Kidney (tissue), 14 donors: ENCODE measurements around the gene CAMK1D. TPM values are rescaled to one million over a fixed set of nuclear protein-coding genes. Genes with fewer than 3 reads are reported as not detected.

ENCODE experiments used
- DNase-seq, 5 donors: peaks; one replicate each; pipeline ENCODE4 v3.0.0-alpha.2; 2013 to 2020
- FAIRE-seq: peaks from 2 replicates; lab custom pipeline; 2012; peaks lifted over from hg19 to GRCh38; lab: Jason Lieb, UNC
- H3K27ac ChIP-seq, 2 donors: one replicate each; pipeline ENCODE4 v1.7.0; 2013; ENCODE audit warnings: low read depth in 2 of 2, low read length in 2 of 2, inconsistent platforms in 1 of 2
- H3K27me3 ChIP-seq: one replicate; pipeline ENCODE4 v1.7.1; 2013; ENCODE audit warnings: low read length, inconsistent platforms; ENCODE audit not compliant: control insufficient read depth, insufficient read depth
- H3K36me3 ChIP-seq, 3 donors: one replicate each; pipeline versions ENCODE4 v1.7.0 to v1.7.1; 2013; ENCODE audit warnings: low read length in 3 of 3, control low read depth in 1 of 3, inconsistent platforms in 1 of 3; ENCODE audit not compliant: insufficient read depth in 3 of 3, control insufficient read depth in 2 of 3
- H3K4me1 ChIP-seq, 3 donors: one replicate each; pipeline versions ENCODE4 v1.7.0 to v1.7.1; 2013; ENCODE audit warnings: low read length in 3 of 3, inconsistent platforms in 1 of 3, low read depth in 1 of 3; ENCODE audit not compliant: control insufficient read depth in 2 of 3, insufficient read depth in 2 of 3
- H3K4me3 ChIP-seq, 3 donors: one replicate each; pipeline versions ENCODE4 v1.7.0 to v1.8.1; 2013; ENCODE audit warnings: low read length in 3 of 3, control low read depth in 1 of 3, inconsistent platforms in 1 of 3
- H3K9ac ChIP-seq, 3 donors: one replicate each; pipeline versions ENCODE4 v1.7.0 to v1.7.1; 2013; ENCODE audit warnings: low read length in 3 of 3, control low read depth in 1 of 3, inconsistent platforms in 1 of 3
- H3K9me3 ChIP-seq, 3 donors: one replicate each; pipeline versions ENCODE4 v1.7.0 to v1.7.1; 2013; ENCODE audit warnings: low read length in 3 of 3, control low read depth in 1 of 3, inconsistent platforms in 1 of 3; ENCODE audit not compliant: control insufficient read depth in 2 of 3, insufficient read depth in 1 of 3
- intact Hi-C: fragments of 100-400 bp; cut with DNase I; formaldehyde crosslinking; loops from one replicate; pipeline ENCODE4 v1.11.1; 2022
- polyA plus RNA-seq: library from polyadenylated mRNA; stranded (reverse); fragments of 350-450 nt; fragmentation: Illumina TruSeq; extraction: RNeasy Lipid Tissue Mini Kit (QIAGEN cat#74804); gene quantifications from one replicate; pipeline ENCODE4 v1.2.3, GENCODE V29; 2014; ENCODE audit warnings: low read depth, low replicate concordance; ENCODE audit not compliant: insufficient read depth
- total RNA-seq: library from RNA; stranded (reverse); fragmentation: NEBNext Ultra II Directional; extraction: Animal tissue kit (Norgen Biotek cat#: 25700); gene quantifications from one replicate; pipeline ENCODE4 v1.2.1, GENCODE V29; 2021
- TF ChIP-seq, protein P1 (sequence below): IDR thresholded peaks from 3 replicates; pipeline ENCODE4 v1.5.1; 2012; ENCODE audit warnings: mild to moderate bottlenecking, moderate library complexity, borderline replicate concordance; ENCODE audit not compliant: insufficient read depth; ENCODE audit errors: extremely low read depth
- donor health status: control.
- donor health status: control.
- donor health status: control.
- donor health status: control.
- donor health status: control.
- donor health status: DM: yes; HTN: yes; CAD: no.
- donor health status: Normal renal cell carcinoma (clear cell type).

Gene CAMK1D
- total and polyA plus RNA-seq, 2 donors from 2014 or later: 1.1 to 13.7 TPM

DNA sequence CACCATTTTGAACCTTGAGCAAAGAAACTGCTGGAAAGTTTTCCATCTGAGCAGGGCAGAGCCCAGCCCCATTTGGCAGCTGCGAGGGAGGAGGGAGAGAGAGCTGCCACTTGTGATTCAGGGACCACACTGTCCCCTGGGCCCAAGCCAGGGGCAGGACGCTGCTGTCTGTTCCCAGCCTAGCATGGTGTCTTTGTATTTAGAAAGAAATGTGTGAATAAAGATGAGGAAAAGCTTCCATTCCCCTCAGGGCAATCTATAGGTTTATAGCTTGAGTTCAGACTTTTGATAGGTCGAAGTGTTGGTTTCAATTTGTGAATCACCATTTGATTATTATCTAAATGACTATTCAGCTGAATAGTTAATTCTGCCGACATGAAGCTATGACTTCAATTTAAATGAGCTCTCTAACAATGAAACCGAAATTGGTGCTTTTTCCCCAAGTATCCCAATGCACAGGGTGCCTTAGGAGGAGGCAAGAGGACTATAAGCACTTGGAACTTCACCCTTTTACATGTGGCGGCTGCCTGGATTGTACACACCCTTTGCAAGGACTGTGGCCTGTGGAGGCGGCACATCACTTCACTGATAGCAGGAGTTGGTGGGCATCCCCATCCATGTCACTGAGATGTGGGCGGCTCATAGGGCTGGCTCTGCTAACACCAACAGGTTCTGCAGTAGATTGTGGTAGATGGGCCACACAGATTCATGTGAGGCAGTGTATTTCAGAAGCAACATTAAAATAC is 428.7 kb downstream of the CAMK1D start:
- intact Hi-C loops: no loop called here
- Histone ChIP-seq H3K27me3 (no peaks in the 10 kb centered on the region), H3K4me1 (peaks cover 0 to 2% (median 0%) of the 10 kb centered on the region in 3 donors), H3K9ac (no peak overlapping the region), H3K36me3 (no peaks in the 10 kb centered on the region), H3K9me3 (no peaks in the 10 kb centered on the region), H3K27ac (no peak overlapping the region), H3K4me3 (no peak overlapping the region)
- DNase-seq (no peak), FAIRE-seq (no peak)
- TF ChIP-seq, protein P1, sequence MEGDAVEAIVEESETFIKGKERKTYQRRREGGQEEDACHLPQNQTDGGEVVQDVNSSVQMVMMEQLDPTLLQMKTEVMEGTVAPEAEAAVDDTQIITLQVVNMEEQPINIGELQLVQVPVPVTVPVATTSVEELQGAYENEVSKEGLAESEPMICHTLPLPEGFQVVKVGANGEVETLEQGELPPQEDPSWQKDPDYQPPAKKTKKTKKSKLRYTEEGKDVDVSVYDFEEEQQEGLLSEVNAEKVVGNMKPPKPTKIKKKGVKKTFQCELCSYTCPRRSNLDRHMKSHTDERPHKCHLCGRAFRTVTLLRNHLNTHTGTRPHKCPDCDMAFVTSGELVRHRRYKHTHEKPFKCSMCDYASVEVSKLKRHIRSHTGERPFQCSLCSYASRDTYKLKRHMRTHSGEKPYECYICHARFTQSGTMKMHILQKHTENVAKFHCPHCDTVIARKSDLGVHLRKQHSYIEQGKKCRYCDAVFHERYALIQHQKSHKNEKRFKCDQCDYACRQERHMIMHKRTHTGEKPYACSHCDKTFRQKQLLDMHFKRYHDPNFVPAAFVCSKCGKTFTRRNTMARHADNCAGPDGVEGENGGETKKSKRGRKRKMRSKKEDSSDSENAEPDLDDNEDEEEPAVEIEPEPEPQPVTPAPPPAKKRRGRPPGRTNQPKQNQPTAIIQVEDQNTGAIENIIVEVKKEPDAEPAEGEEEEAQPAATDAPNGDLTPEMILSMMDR: no peak

GRCh38 chr10:12780634-12781601 is 431.6 kb downstream of the CAMK1D start:
- no peak for FAIRE-seq
- Histone ChIP-seq H3K4me3 (no peak overlapping the region), H3K9me3 (no peaks in the 10 kb centered on the region), H3K27ac (no peak overlapping the region), H3K36me3 (no peaks in the 10 kb centered on the region), H3K4me1 (peaks cover 0 to 2% (median 0%) of the 10 kb centered on the region in 3 donors), H3K9ac (no peak overlapping the region), H3K27me3 (no peaks in the 10 kb centered on the region)
- DNase-seq: peak in 1 of 5 donors; percentile 33
- TF ChIP-seq, protein P1: no peak
- intact Hi-C loops: no loop called here

DNA sequence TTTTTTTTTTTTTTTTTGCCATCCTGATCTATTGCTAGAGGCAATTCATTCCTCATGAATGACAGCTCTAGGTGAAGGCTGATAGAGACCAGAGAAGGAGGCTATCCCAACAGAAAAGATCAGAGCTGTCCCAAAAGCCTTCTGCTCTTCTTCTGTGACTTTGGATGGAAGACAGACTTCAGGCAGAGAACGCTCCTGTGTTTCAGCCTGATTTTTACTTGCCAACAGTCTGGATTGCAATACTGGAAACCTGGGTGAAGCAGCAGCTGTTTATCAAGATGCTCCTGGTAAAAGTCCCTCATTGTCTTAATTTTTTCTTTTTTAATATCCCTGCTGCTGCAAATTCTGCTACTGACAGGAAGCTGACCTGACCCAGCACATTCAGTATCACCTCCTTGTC is 432.6 kb downstream of the CAMK1D start:
- DNase-seq (no peak), FAIRE-seq (no peak)
- H3K27me3 ChIP-seq: no peaks in the 10 kb centered on the region
- H3K36me3 ChIP-seq: no peaks in the 10 kb centered on the region
- peaks cover 0 to 2% (median 0%) of the 10 kb centered on the region in 3 donors for H3K4me1 ChIP-seq
- H3K4me3 ChIP-seq: no peak overlapping the region
- intact Hi-C loops: no loop called here
- no peaks in the 10 kb centered on the region for H3K9me3 ChIP-seq
- TF ChIP-seq, protein P1: no peak
- H3K9ac ChIP-seq: no peak overlapping the region
- no peak overlapping the region for H3K27ac ChIP-seq
